OCI-LY7 (cell line): ENCODE results near the gene MAPK6. TPM values are rescaled to one million over a fixed set of nuclear protein-coding genes. Genes with fewer than 3 reads are reported as not detected.

Experiments
- BruUV-seq: library from RNA; stranded (reverse); fragments of 400-500 nt; replicated peaks from 2 replicates; lab custom pipeline; 2021; lab: Mats Ljungman, UMichigan
- CTCF ChIA-PET: fragments of 300-600 bp; sonication (Branson Sonifier 250); formaldehyde crosslinking; loops from one replicate; lab custom pipeline; 2022; ENCODE audit warnings: antibody characterized with exemption; ENCODE audit not compliant: unreplicated experiment; lab: Charles Lee
- POLR2A ChIA-PET: fragments of 300-600 bp; sonication (Branson Sonifier 250); formaldehyde crosslinking; loops from one replicate; lab custom pipeline; 2022; ENCODE audit warnings: antibody characterized with exemption; lab: Charles Lee
- DNase-seq: peaks from one replicate; pipeline ENCODE4 v3.0.0-alpha.2; 2015; ENCODE audit warnings: low spot score
- H2AFZ ChIP-seq: fragments of 200-600 bp; sonication (generic), shearing (Covaris generic); 2 replicates; pipeline ENCODE4 v1.6.1; 2014; ENCODE audit warnings: mild to moderate bottlenecking, antibody characterized with exemption, low read length, moderate library complexity
- H3K27ac ChIP-seq: fragments of 200-600 bp; sonication (generic); 2 replicates; pipeline ENCODE4 v1.5.1; 2014; ENCODE audit warnings: mixed run types, low read depth, mild to moderate bottlenecking, moderate library complexity, low read length, inconsistent platforms; ENCODE audit not compliant: poor library complexity, severe bottlenecking
- H3K36me3 ChIP-seq: fragments of 200-600 bp; sonication (generic); 2 replicates; pipeline ENCODE4 v1.6.1; 2014; ENCODE audit warnings: mild to moderate bottlenecking, antibody characterized with exemption, low read length, moderate library complexity, mixed read lengths; ENCODE audit not compliant: insufficient read depth
- H3K4me1 ChIP-seq: fragments of 200-600 bp; sonication (generic); 2 replicates; pipeline ENCODE4 v1.5.1; 2014; ENCODE audit warnings: mild to moderate bottlenecking, low read length; ENCODE audit not compliant: insufficient read depth, poor library complexity, severe bottlenecking
- H3K4me2 ChIP-seq: fragments of 200-600 bp; sonication (generic); 2 replicates; pipeline ENCODE4 v1.6.1; 2014; ENCODE audit warnings: mild to moderate bottlenecking, low read length
- H3K4me3 ChIP-seq: fragments of 200-600 bp; sonication (generic); 2 replicates; pipeline ENCODE4 v1.5.1; 2014; ENCODE audit warnings: mild to moderate bottlenecking, low read depth, low read length; ENCODE audit not compliant: poor library complexity, severe bottlenecking
- H3K79me2 ChIP-seq: fragments of 200-600 bp; sonication (generic); 2 replicates; pipeline ENCODE4 v1.6.1; 2016; ENCODE audit warnings: low read depth, mild to moderate bottlenecking, low read length, moderate library complexity, mixed read lengths; ENCODE audit not compliant: insufficient read depth
- H3K9me2 ChIP-seq: fragments of 200-600 bp; sonication (generic); 2 replicates; pipeline ENCODE4 v1.6.1; 2016; ENCODE audit warnings: mild to moderate bottlenecking, low read length, mixed read lengths; ENCODE audit not compliant: insufficient read depth
- H3K9me3 ChIP-seq: fragments of 200-600 bp; sonication (generic); 2 replicates; pipeline ENCODE4 v1.6.1; 2014; ENCODE audit warnings: mild to moderate bottlenecking, mixed run types, low read length, mixed read lengths
- H4K20me1 ChIP-seq: fragments of 200-600 bp; sonication (generic); 2 replicates; pipeline ENCODE4 v1.6.1; 2014; ENCODE audit warnings: mild to moderate bottlenecking, antibody characterized with exemption, low read length, moderate library complexity, mixed read lengths; ENCODE audit not compliant: insufficient read depth
- EZH2phosphoT487 ChIP-seq: fragments of 200-600 bp; sonication (generic); IDR thresholded peaks from 2 replicates; pipeline ENCODE4 v1.6.1; 2018; ENCODE audit warnings: low read depth, borderline replicate concordance, mild to moderate bottlenecking, mixed run types, antibody characterized with exemption, low read length, moderate library complexity, mixed read lengths
- intact Hi-C: fragments of 100-400 bp; cut with micrococcal nuclease; formaldehyde crosslinking; loops from one replicate; pipeline ENCODE4 v1.10.0; 2022; ENCODE audit not compliant: unreplicated experiment
- total RNA-seq, 2 experiments: library from RNA; depleted of rRNA in 1 of 2; stranded (reverse); fragments of >200 nt in 1 of 2; shearing (Covaris generic) in 1 of 2; gene quantifications; 2 replicates each; pipeline ENCODE4 v1.2.3, GENCODE V29; 2014 to 2022
- TF ChIP-seq, protein P1 (sequence below): fragments of 200-600 bp; sonication (generic); conservative IDR thresholded peaks from 2 replicates; pipeline ENCODE4 v1.5.1; 2014; ENCODE audit warnings: mild to moderate bottlenecking, antibody characterized with exemption, low read length, moderate library complexity, mixed read lengths

Gene MAPK6
- total RNA-seq, 2 experiments from 2014 or later, result 19.8 to 49.7 TPM

GRCh38 chr15:52039925-52040781, 21.1 kb downstream of the MAPK6 start:
- Histone ChIP-seq H3K4me2 (peak overlapping the region; percentile 29), H3K36me3 (peaks cover under 1% of the 10 kb centered on the region; the same call in 1 of the 2 replicates), H3K27ac (peak overlapping the region; percentile 20), H3K4me3 (no peak overlapping the region), H3K9me2 (no peaks in the 10 kb centered on the region), H4K20me1 (peaks cover 19% of the 10 kb centered on the region; the same call in 1 of the 2 replicates), H3K79me2 (peaks cover 99% of the 10 kb centered on the region), H3K4me1 (peaks cover 85% of the 10 kb centered on the region), H2AFZ (no peak overlapping the region), H3K9me3 (no peaks in the 10 kb centered on the region)
- DNase-seq, result peak; percentile 25
- TF ChIP-seq, protein P1, sequence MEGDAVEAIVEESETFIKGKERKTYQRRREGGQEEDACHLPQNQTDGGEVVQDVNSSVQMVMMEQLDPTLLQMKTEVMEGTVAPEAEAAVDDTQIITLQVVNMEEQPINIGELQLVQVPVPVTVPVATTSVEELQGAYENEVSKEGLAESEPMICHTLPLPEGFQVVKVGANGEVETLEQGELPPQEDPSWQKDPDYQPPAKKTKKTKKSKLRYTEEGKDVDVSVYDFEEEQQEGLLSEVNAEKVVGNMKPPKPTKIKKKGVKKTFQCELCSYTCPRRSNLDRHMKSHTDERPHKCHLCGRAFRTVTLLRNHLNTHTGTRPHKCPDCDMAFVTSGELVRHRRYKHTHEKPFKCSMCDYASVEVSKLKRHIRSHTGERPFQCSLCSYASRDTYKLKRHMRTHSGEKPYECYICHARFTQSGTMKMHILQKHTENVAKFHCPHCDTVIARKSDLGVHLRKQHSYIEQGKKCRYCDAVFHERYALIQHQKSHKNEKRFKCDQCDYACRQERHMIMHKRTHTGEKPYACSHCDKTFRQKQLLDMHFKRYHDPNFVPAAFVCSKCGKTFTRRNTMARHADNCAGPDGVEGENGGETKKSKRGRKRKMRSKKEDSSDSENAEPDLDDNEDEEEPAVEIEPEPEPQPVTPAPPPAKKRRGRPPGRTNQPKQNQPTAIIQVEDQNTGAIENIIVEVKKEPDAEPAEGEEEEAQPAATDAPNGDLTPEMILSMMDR, result no peak
- TF ChIP-seq EZH2phosphoT487, result no peak
- intact Hi-C loops, result no loop called here
- POLR2A ChIA-PET, result interaction anchor here (0.5 to 1.8 kb wide), 5 partner anchors 15 to 491 kb away, joined by 3 to 5 read pairs (median 4); no protein-coding TSS in a partner anchor
- CTCF ChIA-PET, result interaction anchor here (1.0 kb wide), 1 partner anchor 29 kb away, joined by 3 read pairs; no protein-coding TSS in a partner anchor
- BruUV-seq, result no TSS peak

DNA sequence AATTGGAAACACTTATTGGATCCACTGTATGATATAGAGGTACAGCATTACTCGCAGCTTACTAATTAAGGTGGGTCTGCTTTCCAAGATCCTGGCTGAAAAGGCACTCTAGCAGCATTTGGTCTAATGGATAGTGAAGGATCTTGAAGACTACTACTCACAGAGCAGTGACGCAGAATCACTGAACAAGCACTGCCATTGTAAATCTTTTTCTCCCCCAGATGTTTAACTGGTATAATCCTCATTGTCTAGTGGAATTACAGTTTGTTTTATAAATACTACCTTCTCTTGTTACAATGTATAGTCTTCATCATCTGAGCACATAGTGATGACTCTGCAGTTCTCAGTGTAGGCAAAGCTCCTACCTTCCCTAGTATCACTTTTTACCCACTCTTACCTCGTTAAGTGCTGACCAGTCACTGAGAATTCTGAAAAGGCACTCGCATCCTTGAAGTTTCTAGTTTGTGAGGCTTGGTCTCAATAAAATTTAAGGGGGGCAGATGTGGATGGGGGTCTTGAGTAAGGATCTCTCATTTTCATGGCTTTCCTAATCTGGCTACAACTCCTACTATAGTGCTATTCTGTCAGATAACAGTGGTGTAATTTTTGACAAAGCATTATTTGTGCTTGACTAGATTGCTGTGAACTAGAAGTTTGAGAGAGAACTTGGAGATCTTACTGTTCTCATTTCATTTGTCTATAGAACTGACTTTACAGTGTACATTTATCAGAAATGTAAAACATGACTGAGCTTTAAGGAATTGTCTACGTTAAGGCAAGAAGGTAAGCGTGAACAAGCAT, 23.2 kb downstream of the MAPK6 start:
- H3K36me3 ChIP-seq, result peaks cover 12% of the 10 kb centered on the region
- no TSS peak for BruUV-seq
- H3K4me1 ChIP-seq, result peaks cover 86% of the 10 kb centered on the region
- no peak overlapping the region for H2AFZ ChIP-seq
- no peak for TF ChIP-seq EZH2phosphoT487
- TF ChIP-seq, protein P1, result no peak
- no peak for DNase-seq
- H3K79me2 ChIP-seq, result peaks cover 92% of the 10 kb centered on the region
- intact Hi-C loops, result no loop called here
- peak overlapping the region; percentile 3; the same call in 1 of the 2 replicates for H3K4me2 ChIP-seq
- H3K4me3 ChIP-seq, result no peak overlapping the region
- no peaks in the 10 kb centered on the region for H3K9me3 ChIP-seq
- peak overlapping the region; percentile 11 for H3K27ac ChIP-seq
- H3K9me2 ChIP-seq, result no peaks in the 10 kb centered on the region
- H4K20me1 ChIP-seq, result peaks cover 13% of the 10 kb centered on the region; the same call in 1 of the 2 replicates
- ChIA-PET POLR2A (interaction anchor here (0.8 to 2.1 kb wide), 4 partner anchors 12 to 71 kb away, joined by 3 to 8 read pairs (median 4); partner anchors contain the start of gene LEO1), CTCF (no interaction called here)
